ENCODE measurements around the gene KCTD20.

DNA sequence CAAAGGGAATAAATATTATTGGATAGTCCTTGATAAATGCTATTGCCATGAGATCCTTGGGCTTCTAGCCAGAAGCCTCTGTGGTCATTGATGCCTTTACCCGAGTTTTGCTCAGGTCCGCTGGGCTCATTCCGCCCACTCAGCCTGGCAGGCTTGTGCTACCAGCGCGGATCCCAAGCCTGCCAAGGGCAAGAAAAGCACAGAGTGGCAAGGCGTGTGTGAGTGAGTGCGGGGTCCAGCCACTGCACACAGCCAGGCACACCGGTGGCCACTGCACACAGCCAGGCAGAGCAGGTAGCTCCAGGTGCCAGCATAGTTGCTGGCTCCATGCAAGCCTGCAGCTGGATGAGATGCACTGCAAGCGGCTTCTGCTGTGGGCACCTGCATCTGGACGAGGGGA, 65.7 kb downstream of the KCTD20 start:
- TF ChIP-seq FOXP2 (optimal IDR thresholded peaks at IDR 0.05; ENCODE audit: control extremely low read depth, extremely low read length, insufficient read depth) (no peak), POLR2AphosphoS5 (IDR thresholded peaks at IDR 0.05; ENCODE audit: borderline replicate concordance, low read depth, low read length) (no peak)

All from SK-N-MC (cell line).